Stimulated activated CD4-positive, alpha-beta T cell treated with anti-CD3 and anti-CD28 coated beads, TNF-alpha, amount 100 ng/mL, for 4 hours (primary cell): Measurements from ENCODE around the gene LCN12.

ENCODE experiments used
- DNase-seq, 3 experiments: peaks; one replicate each; pipeline ENCODE4 v3.0.0-alpha.2; 2020; ENCODE audit warnings: low read depth in 3 of 3

The LCN12 gene

GRCh38 chr9:136944519-136945332 is 7.3 kb upstream of the LCN12 start, which contains the start of the genes C8G and FBXW5:
C8G (plus strand) TSS chr9:136945243; CDS start chr9:136945321, 78 bp downstream.
FBXW5 (minus strand) TSS chr9:136944738; CDS start chr9:136944083, 655 bp downstream.
- peak; percentile 82 to 91 (median 90) for DNase-seq

- DNase-seq = no peak
These were observed 6.5 kb upstream of the LCN12 start for GRCh38 chr9:136945333-136946227.

DNA sequence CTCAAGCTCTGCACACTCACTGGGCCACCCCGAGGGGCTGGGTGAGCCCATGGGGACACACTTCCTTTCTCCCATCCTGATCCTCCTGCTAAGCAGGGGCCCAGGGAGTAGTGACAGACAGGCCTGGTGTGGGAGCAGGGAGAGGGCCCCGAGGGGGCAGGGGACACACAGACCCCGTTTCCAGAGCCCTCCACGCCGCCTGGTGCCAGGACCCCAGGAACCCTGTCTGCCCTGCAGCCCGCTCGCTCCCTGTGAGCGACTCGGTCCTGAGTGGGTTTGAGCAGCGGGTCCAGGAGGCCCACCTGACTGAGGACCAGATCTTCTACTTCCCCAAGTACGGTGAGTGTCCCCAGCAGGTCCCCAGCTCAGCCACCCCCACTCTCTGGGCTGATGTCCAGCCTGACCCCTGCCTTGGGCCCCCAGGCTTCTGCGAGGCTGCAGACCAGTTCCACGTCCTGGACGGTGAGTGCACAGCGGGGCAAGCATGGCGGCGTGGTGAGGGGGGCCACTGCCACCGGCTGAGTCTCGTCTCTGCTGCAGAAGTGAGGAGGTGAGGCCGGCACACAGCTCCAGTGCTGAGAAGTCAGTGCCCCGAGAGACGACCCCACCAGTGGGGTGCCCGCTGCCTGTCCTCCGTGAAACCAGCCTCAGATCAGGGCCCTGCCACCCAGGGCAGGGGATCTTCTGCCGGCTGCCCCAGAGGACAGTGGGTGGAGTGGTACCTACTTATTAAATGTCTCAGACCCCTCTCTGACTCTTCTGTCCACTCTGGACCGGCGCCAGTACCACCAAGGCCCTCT is 5.6 kb upstream of the LCN12 start:
- DNase-seq = no peak

GRCh38 chr9:136947028-136947891 is 4.8 kb upstream of the LCN12 start:
- no peak for DNase-seq

GRCh38 chr9:136947955-136948510 is 4.0 kb upstream of the LCN12 start:
- no peak for DNase-seq

DNA sequence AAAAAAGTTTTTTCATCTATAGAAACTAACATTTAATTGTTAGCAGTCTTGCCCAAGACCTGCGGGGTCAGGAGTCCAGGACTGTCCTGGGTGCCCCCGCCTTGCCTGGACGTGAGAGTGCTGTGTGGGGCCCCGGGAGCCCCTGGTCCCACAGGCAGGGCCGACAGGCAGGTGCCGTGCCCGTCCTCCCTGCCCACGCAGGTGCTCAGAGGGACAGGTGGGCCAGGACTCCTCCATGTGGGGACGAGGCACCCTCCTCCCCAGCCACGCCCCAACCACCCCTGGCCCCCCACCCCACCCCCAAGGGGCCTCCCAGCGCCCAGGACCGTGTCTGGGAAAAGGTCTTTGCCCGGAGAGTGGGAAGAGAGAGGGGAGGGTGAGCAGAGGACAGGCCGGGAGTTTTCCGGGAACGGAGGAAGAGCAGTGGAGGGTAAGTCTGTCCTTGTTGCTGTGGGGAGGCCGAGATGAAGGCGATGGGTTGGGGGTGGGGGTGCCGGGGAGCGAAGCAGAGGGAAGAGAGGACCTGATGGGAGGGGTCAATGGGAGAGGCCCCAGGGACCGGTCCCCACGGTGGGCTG is 2.7 kb upstream of the LCN12 start:
- no peak for DNase-seq

DNA sequence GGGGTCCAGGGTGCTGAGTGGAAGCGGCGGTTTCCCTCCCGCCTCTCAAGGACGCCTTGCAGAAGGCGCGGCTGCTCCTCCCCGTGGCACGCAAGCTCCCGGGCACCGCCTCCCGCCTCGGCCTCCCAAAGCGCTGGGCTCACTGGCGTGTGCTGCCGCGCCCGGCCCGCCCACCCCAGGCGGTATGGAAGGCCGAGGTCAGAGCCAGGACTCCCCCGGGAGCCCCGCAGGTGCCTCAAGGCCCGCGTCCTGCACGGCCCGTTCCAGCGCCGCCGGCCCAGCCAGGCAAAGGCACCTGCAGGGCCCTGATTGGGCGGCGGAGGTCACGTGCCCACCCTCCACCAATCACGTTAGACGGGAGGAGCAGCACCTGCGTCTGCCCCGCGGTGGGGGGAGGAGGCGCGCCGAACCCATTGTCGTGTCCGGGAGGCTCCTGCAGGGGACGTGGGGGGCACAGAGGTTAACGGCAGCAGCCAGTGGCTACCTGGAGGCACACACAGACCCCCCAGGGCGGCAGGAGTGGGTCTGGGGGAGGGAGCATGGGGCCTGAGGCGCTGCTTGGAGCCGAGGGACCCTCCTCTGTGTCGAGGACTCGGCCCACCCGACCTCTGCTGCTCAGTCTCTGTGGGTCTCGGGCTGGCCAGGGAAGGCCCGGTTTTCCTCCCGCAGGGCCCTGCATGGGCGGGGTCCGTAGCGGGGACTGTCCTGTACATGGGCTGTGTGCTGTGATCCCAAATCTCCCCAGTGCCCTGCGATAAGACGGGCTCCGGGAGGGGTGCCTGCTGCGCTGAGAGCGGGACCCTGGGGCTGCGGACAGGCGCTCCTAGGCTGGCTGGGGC is 2.0 kb upstream of the LCN12 start:
- DNase-seq = peak; percentile 93 to 96 (median 93)

DNA sequence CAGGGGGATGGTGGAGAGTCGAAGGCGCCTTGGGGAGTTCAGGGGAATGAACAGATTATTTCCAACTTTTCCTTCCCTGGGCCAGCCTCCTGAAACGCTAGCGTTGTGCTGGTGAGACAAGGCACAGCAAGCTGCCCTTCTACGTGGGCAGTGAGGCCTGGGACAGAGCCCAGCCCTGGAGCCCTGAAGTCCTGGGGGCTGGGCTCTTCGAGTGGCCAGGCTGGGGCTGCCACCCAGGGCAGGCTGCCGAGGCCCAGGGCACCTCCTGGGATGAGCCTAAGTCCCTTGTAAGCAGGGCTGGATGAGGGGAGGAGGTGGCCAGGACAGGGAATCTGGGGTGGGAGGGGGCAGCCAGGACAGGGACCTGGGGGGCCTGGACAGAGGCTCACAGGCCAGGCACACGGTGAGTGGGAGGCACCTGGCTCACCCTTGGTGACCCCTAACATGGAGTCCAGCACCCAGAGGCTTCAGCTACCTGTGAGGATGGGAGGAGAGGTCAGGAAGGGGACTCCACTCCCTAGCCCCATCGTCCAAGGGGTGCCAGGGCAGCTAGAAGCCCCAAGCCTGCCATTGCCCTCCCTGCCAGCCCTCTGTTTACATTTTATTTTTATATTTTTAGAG is 1.3 kb upstream of the LCN12 start:
- DNase-seq = no peak

GRCh38 chr9:136952321-136952850 is 313 bp downstream of the LCN12 start:
- no peak for DNase-seq

- DNase-seq = no peak
These were observed 1.1 kb downstream of the LCN12 start for GRCh38 chr9:136952876-136953770.

DNA sequence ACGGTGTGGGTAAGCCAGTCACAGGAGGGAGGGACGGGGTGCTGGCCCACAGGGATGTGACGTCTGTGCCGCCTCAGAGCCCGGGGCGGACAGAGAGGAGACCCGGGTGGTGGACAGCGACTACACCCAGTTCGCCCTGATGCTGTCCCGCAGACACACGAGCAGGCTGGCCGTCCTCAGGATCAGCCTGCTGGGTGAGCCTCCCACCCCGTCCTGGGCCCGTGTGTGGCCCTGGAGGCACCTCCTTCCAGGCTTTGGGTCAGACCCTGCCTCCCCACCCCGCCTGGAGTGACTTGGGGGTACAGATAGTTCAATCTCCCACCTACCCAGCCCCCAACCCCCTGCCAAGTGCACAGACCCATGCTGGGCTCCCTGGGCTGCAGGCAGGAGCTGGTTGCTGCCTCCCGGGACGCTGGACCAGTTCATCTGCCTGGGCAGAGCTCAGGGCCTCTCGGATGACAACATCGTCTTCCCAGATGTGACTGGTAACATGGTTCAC is 1.7 kb downstream of the LCN12 start:
- DNase-seq = no peak

GRCh38 chr9:136954270-136955083 is 2.4 kb downstream of the LCN12 start:
- DNase-seq = no peak

DNA sequence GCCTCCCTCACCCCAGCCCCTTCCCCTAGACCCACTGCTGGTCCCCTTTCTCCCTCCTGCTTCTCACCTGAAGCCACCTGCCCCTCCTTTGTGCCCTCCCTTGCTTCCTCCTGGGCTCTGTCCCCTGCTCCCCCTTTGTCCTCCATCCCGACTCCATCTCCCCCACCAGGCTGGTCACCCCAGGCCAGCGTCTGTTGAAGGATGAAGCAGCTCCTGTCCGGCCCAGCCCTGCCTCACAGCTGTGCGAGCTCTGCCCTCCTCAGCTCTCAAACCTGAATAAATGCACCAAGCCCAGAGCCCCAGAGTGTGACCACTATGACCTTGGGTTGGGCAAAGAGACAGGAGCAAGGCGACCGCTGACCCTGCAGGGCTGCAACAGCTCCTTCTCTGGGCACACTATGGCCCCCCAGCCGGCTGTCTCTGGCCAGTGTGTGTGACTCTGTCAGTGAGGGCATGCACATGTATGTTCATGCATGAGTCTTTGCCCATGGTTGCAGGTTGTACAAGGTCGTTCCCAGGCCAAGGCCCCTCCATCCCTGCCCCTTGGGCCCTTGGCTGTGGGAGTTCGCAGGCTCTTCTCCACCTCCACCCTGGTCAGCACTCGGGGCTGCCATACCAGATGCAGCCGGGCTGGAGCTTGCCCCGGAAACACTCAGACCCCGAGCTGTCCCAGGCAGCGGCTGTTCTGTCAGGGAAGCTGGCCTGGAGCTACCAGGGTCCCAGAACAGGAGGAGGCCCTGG is 3.3 kb downstream of the LCN12 start:
- no peak for DNase-seq

DNA sequence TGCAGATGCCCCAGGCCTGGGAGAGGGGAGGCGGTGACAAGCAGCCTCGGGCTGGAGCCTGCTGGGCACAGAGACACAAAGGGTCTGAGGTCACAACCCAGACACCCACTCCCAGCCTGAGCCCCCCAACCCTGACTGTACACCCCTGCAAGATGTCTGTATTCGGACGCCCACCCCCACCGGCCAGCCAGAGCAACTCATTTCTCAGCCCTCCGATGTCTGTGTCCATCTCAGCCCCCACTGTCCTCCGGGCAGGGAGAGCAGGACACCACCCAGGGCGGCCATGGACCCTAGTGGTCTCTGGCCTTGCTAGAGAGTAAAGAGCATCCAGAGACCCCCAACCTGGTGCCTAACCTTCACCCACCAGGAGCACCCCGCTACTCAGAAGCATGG is 3.9 kb downstream of the LCN12 start:
- no peak for DNase-seq

- no peak for DNase-seq
These were observed 4.5 kb downstream of the LCN12 start for GRCh38 chr9:136956604-136957003.

DNA sequence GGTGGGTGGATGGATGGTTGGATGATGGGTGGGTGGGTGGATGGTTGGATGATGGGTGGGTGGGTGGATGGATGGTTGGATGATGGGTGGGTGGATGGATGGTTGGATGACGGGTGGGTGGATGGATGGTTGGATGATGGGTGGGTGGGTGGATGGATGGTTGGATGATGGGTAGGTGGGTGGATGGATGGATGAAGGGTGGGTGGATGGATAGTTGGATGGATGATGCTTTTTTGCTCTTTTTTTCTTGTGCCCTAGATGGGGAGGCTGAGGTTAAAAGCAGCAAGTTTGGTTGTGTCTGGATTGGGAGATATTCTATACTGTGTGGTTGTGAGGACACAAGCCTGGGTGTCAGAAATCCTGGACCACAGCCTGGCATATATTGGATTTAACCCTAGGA is 5.4 kb downstream of the LCN12 start:
- DNase-seq = no peak
